ENCODE data around the gene SULT4A1. TPM values are rescaled to one million over a fixed set of nuclear protein-coding genes. Genes with fewer than 3 reads are reported as not detected.

The SULT4A1 gene
- total RNA-seq, 1 donor from 2014 or later, result 0.14 TPM

GRCh38 chr22:43889201-43889859, 27.0 kb upstream of the SULT4A1 start:
- intact Hi-C loops (cut with DNase I), result loop anchor here (5.0 kb wide), 1 partner anchor 502 kb away; no protein-coding TSS in a partner anchor
- DNase-seq (ENCODE audit: missing footprints) (no peak), ATAC-seq (no peak)

- intact Hi-C loops (cut with DNase I), result loop anchor here (5.0 kb wide), 1 partner anchor 501 kb away; no protein-coding TSS in a partner anchor
- no peak for DNase-seq (ENCODE audit: missing footprints)
- no peak for ATAC-seq
Measured at GRCh38 chr22:43888740-43889139, 26.4 kb upstream of the SULT4A1 start.

DNA sequence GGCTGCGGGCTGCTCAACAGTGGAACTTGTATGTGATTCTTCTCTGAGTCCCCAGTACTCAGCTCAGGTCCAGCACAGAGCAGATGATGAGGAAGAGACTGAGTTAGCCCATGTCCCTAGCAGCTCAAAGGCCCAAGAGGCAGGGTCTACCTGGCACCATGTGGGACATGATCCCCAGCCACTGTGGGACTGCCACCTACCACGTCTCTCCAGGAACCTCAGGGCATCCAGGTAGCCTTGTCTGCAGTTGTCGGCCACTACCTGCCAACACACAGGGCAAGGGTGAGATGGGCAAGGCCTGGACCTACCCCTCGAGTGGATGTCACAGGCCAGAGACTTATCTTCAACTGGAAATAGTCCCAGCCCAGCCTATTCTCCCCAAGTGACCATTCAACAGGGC, 25.1 kb upstream of the SULT4A1 start:
- no peak for DNase-seq (ENCODE audit: missing footprints)
- intact Hi-C loops (cut with DNase I), result loop anchor here (5.0 kb wide), 1 partner anchor 500 kb away; no protein-coding TSS in a partner anchor
- no peak for ATAC-seq

DNA sequence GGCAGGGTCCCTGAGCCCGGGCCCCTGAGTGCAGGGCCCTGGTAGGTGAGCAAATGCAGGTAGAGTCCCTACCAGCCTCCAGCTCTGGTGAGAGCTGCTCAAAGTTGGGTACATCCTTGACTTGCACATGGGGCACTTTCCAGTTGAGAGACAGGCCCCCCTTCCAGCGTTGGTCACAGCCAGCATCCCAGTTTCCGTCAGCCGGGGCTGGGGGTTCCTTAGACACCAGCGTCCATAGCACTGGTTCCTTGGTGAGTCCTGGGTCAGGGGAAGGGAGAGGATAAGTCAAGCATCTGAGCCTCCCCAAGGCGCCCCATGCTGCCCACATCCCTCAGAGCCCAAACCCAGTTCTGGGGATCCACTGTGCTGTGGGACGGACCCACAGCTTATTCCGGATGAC, 23.9 kb upstream of the SULT4A1 start:
- intact Hi-C loops (cut with DNase I), result loop anchor here (5.0 kb wide), 1 partner anchor 499 kb away; no protein-coding TSS in a partner anchor
- DNase-seq (ENCODE audit: missing footprints), result no peak
- ATAC-seq, result no peak

DNA sequence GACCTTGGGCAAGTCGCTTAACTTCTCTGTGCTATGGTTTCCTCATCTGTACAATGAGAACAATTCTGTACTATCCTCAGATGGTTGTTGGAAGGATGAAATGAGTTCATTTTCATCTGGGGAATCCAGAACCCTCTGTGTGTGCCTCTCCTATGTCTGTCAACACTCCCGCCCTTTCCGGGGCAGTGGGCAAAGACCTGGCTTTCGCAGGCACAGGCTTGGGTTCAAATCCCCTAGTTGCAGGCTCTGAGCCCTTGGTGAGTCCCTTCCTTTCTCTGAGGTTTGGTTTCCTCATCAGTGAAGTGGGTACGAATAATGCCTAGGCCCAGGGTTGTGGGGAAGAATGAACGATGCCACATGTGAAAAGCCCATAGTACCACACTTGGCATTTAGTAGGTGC, 23.5 kb upstream of the SULT4A1 start:
- ATAC-seq, result no peak
- no peak for DNase-seq (ENCODE audit: missing footprints)
- intact Hi-C loops (cut with DNase I), result loop anchor here (1.0 to 5.0 kb wide), 2 partner anchors 57 to 498 kb away; no protein-coding TSS in a partner anchor

DNA sequence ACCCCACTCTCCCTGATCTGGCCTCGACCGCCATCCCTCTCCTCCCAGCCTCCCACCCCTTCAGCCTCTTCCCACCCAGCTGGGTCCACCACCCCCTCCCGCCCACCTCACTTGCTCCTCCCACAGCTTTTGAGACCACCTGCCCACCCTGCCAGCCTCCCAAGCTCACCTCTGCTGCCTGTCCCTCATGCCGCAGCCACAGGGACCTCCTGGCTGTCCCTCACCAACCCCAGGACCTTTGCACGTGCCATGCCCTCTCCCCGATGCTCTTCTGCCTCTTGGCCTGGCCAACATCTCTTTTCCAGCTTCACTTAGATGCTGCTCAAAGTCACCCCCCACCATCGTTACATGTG, 23.0 kb upstream of the SULT4A1 start:
- ATAC-seq (no peak), DNase-seq (ENCODE audit: missing footprints) (no peak)
- intact Hi-C loops (cut with DNase I), result loop anchor here (1.0 to 5.0 kb wide), 2 partner anchors 57 to 498 kb away; no protein-coding TSS in a partner anchor

GRCh38 chr22:43884600-43885318, 22.4 kb upstream of the SULT4A1 start:
- ATAC-seq (no peak), DNase-seq (ENCODE audit: missing footprints) (no peak)
- intact Hi-C loops (cut with DNase I), result loop anchor here (1.0 to 5.0 kb wide), 2 partner anchors 56 to 497 kb away; no protein-coding TSS in a partner anchor

GRCh38 chr22:43883719-43884415, 21.6 kb upstream of the SULT4A1 start:
- no peak for ATAC-seq
- DNase-seq (ENCODE audit: missing footprints), result no peak
- intact Hi-C loops (cut with DNase I), result no loop called here

GRCh38 chr22:43883012-43883661, 20.8 kb upstream of the SULT4A1 start:
- intact Hi-C loops (cut with DNase I), result no loop called here
- no peak for ATAC-seq

DNA sequence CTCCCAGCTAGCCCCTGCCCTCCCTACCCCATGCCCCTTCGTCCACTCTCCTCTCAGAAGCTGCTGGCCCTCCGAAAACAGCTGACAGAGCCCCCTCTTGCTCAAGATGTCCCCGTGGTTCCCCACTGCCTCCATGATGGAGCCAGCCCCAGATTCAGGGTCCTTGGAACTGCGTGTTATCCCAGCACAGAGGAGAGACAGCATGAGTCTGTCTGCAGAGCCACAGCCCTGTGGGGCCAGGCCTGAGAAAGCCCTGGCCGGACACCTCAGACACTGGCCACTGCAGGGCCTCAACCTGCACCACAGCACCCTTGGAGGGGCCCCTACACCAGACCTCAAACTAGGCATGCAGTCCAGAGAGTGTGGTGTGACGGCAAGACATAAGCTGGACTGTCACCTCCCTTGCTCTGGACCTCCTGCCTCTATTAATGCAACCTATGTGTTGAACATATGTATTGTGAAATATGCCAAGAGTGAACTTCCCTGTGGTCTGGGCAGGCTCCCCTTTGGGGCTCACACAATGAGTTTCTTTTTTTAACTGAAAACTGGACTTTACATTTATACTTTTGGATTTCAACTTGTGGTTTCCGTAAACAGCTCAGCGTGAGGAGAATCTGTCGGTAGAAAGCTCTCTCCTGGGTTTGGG, 19.9 kb upstream of the SULT4A1 start:
- DNase-seq (ENCODE audit: missing footprints), result no peak
- intact Hi-C loops (cut with DNase I), result no loop called here
- ATAC-seq, result no peak

More at GRCh38 chr22:43883012-43883661, 20.8 kb upstream of the SULT4A1 start:
- DNase-seq (ENCODE audit: missing footprints), result no peak

DNA sequence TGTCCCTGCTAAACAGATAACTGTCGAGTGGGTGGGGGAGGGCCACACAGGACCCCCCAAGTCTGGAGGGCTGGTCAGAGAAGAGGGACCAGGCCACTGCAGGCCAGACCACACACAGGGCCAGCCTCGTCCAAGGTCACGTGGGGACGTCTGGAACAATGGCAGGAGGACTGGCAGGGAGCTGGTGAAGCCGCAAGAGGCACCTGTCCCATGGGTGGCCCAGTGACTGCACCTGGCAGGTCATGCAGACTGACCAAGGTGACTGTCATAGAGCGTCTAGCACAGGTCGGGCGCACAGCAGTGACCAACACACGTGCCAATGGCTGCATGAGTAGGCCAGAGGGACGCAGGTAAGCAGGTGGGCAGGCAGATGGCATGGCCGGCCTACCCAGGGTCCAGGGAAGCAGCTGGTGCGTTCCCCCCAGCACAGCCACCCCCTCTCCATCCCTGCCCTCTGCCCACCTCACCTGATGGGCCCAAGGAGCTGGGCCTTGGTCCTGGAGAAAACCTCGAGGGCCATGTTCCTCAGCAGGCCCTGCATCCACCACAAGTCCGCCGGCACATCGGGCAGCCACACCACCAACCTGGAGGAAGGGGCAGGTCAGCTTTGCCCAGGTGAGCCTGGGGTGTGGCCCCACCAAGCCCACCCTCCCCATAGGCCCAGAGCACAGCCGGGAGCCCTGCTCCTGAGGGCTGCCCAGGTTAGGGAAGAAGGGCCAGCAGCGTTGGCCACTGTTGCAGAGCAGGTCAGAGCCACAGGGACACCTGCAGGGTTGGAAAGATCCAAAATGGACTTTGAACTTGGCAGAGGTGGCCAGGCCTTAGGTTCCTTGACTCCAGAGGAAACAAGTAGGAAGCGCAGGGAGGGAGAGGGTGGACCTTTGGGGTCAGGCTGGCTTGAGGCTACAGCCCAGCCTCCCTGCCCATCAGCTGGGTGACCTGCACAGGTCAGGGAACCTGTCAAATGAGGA, 19.1 kb upstream of the SULT4A1 start:
- DNase-seq (ENCODE audit: missing footprints) (no peak), ATAC-seq (no peak)
- intact Hi-C loops (cut with DNase I), result no loop called here

DNA sequence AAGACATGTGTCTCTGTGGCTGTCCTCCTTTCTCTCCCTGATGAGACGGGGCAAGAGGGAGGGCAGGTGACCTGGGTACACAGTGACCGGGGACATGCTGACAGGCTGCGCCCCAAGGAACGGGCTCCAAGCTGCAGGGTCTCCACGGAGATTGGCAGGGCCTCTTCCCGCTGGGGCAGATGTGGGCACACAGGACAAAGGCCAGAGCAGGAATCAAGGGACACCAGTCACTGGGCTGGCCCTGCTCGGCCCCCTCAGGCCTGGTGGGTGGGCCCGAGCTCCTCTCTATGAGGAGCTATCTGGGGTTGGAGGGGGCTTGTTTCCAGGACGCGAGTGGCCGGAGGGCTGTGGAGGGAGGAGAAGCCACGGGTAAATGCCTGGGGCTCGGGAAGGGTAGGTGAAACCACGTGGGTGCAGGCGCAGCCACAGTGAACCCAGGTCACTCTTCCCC, 18.3 kb upstream of the SULT4A1 start:
- no peak for ATAC-seq
- intact Hi-C loops (cut with DNase I), result no loop called here
- DNase-seq (ENCODE audit: missing footprints), result no peak

DNA sequence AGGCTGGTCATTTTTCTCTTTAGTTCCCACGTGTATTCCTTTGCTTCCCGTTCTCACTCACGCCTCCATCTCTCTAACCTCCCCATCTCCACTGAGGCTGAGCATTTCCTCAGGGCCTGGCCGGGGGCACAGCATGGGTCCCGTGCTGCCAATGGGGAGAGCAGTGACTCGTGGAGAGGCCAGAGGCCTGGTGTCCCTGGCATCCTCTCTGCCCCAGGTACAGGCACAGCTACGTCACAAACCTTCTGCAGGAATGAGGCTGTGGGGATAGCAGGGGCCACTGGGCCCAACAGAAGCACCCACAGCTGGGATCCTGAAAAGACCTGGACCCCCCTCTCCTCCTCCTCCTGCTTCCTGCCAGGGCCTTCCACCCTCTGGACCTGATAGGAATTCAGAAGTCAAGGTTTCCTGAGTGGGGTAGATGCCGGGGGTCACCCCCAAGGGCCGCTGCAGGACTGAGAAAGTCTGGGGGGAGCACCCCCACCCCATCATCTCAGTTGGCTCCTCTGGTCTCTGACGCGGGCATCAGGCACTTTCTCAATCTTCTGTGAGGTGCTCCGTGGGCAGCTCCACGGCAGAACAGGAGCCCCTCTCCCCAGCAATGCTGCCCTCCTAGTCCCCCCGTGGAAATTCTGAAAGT, 17.7 kb upstream of the SULT4A1 start:
- intact Hi-C loops (cut with DNase I), result no loop called here
- peak; percentile 4 for ATAC-seq
- no peak for DNase-seq (ENCODE audit: missing footprints)

GRCh38 chr22:43878831-43879550, 16.7 kb upstream of the SULT4A1 start:
- DNase-seq (ENCODE audit: missing footprints), result no peak
- intact Hi-C loops (cut with DNase I), result no loop called here
- ATAC-seq, result no peak

DNA sequence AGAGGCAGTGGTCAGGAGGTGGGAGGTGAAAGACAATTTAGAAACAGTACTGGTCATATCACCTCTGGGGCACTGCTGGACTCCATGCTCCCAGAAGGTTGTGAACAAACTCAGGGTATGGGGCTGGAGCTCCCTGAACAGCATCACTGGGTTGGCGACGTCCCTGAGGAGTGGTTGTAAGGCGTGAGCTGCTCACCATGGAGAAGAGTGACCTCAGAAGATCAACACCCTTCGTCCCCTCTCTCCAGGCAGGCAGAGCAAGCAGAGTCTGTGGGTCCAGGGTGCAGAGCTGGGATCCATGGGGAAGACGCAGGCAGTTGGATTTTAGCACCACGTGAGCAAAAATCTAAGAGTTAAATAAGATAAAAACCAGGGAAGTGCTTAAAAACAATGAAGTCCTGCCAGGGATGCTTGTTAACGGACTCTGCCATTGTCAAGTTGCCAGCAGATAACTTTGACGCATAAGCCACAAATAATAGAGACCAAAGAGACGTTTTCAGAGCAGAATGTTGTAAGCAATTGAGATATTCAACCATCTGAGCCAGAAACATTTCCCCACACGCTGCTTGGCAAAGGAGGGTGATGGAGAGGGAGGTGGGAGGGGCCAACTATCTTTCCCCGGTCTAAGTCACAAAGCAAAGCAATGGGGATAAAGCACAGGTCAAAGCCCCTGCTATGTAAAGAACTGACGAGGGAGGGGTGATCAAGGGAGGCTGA, 15.9 kb upstream of the SULT4A1 start:
- intact Hi-C loops (cut with DNase I), result no loop called here
- DNase-seq (ENCODE audit: missing footprints) (no peak), ATAC-seq (no peak)

Data from Right ventricle myocardium inferior (tissue), 1 donor.